Lower leg skin (tissue), 4 donors: ENCODE results near the gene PPP1R7. TPM values are rescaled to one million over a fixed set of nuclear protein-coding genes. Genes with fewer than 3 reads are reported as not detected.

Experiments
- DNase-seq, 2 donors: peaks; one replicate each; pipeline ENCODE4 v3.0.0-alpha.2; 2019; ENCODE audit warnings: low spot score in 2 of 2
- H3K4me3 ChIP-seq: fragments of 200-600 bp; sonication (generic); 2 replicates; pipeline ENCODE4 v1.5.1; 2017; ENCODE audit warnings: mild to moderate bottlenecking, low read depth; ENCODE audit not compliant: poor library complexity, severe bottlenecking
- POLR2A ChIP-seq, 2 donors: fragments of 450-650 bp; IDR thresholded peaks; one replicate each; pipeline ENCODE4 v1.6.1; 2016 to 2017; ENCODE audit warnings: antibody characterized with exemption in 2 of 2, mild to moderate bottlenecking in 1 of 2, moderate library complexity in 1 of 2
- WGBS, 2 donors: methylation state at CpG; one replicate each; pipeline ENCODE4 v1.1.5; 2018; 5-methylcytosine and 5-hydroxymethylcytosine counted together
- intact Hi-C: fragments of 100-400 bp; cut with DNase I; formaldehyde crosslinking; loops from one replicate; pipeline ENCODE4 v1.15.0; 2023; ENCODE audit warnings: low total_unique reads
- total RNA-seq, 4 donors: library from RNA; depleted of rRNA; stranded (reverse); fragments of >200 nt; gene quantifications; one replicate each; pipeline ENCODE4 v1.1.0, GENCODE V29; 2016
- TF ChIP-seq, protein P1 (sequence below), 3 donors: fragments of 450-650 bp; IDR thresholded peaks; one replicate each; pipeline ENCODE4 v1.5.1; 2016; ENCODE audit warnings: antibody characterized with exemption in 3 of 3, mild to moderate bottlenecking in 3 of 3, moderate library complexity in 2 of 3

PPP1R7 gene
- total RNA-seq, 4 donors from 2014 or later, result 36.8 to 68.7 (median 56.4) TPM

DNA sequence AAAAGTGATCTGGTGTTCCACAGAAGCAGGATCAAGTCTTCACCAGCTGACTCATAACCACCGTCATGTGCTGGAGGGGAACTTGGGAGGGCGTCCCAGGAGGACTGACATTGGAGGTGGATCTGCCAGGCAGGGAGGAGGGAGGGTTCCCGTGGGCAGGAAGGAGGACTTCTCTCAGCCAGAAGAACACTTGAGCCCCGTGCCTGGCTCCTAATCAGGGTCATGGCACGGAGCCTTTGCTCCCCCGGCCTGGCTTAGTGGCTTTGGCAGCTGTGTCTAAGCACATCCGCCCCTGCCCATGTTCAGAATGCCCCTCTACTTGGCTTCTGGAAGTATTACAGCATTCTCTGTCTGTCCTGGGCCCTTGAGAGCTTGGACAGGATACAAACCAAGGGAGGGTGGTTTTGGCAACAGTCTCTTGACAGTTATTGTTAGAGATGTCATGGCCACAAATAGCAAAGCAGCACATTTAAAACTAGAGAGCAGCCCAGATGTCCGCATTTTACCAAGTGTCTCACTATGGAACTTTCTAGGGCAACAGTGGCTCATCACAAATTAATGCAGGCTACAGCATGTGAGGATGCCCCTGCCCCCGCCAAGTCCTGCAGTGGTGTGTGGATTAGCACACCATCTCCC is 11.5 kb downstream of the PPP1R7 start:
- DNase-seq, result peak; percentile 73 to 92
- intact Hi-C loops, result no loop called here
- H3K4me3 ChIP-seq, result no peak overlapping the region
- TF ChIP-seq, protein P1, sequence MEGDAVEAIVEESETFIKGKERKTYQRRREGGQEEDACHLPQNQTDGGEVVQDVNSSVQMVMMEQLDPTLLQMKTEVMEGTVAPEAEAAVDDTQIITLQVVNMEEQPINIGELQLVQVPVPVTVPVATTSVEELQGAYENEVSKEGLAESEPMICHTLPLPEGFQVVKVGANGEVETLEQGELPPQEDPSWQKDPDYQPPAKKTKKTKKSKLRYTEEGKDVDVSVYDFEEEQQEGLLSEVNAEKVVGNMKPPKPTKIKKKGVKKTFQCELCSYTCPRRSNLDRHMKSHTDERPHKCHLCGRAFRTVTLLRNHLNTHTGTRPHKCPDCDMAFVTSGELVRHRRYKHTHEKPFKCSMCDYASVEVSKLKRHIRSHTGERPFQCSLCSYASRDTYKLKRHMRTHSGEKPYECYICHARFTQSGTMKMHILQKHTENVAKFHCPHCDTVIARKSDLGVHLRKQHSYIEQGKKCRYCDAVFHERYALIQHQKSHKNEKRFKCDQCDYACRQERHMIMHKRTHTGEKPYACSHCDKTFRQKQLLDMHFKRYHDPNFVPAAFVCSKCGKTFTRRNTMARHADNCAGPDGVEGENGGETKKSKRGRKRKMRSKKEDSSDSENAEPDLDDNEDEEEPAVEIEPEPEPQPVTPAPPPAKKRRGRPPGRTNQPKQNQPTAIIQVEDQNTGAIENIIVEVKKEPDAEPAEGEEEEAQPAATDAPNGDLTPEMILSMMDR (IDR thresholded peaks at IDR 0.05), result no peak
- no peak for TF ChIP-seq POLR2A (IDR thresholded peaks at IDR 0.05)
- 42 to 51% methylated on average over 9 of the region's 9 CpGs for WGBS, 2 donors

DNA sequence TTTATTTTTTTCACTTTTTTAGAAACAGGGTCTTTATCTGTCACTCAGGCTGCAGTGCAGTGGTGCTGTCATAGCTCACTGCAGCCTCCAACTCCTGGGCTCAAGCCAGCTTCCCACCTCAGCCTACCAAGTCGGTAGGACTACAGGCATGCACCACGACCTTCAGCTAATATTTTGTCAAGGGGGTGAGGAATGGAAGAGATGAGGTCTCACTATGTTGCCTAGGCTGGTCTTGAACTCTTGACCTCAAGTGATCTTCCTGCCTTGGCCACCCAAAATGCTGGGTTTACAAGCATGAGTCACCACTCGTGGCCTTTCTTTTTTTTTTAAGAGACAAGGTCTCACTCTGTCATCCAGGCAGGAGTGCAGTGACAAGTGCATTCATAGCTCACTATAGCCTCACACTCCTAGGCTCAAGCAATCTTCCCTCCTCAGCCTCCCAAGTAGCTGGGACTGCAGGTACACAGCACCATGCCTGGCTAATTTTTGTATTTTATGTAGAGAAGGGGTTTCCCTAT is 13.4 kb downstream of the PPP1R7 start:
- H3K4me3 ChIP-seq, result no peak overlapping the region
- TF ChIP-seq, protein P1 (IDR thresholded peaks at IDR 0.05), result no peak
- no peak for TF ChIP-seq POLR2A (IDR thresholded peaks at IDR 0.05)
- intact Hi-C loops, result no loop called here
- DNase-seq, result no peak
- 77 to 82% methylated on average over 3 of the region's 3 CpGs for WGBS, 2 donors

DNA sequence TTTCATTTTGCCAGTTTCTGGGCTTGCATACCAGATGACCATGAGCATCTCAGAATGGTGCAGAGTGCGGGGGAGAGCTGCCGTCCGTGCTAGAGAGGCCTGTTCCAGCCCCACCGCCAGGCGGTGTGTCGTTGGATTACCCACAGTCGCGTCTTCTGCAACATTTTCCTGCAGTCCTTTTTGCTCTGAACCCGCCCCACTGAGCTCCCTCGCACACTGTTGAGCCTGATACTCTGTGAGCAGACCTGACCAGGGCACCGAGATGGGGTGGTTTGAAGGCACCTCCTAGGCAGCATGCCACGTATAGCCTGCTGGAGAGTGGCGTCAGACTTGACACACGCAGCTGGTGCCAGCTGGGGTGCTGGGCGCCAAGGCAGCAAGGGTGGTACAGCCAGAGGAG is 18.1 kb downstream of the PPP1R7 start:
- H3K4me3 ChIP-seq, result no peak overlapping the region
- 95% methylated on average over 15 of the region's 15 CpGs for WGBS, 2 donors
- TF ChIP-seq, protein P1 (IDR thresholded peaks at IDR 0.05), result no peak
- no peak for TF ChIP-seq POLR2A (IDR thresholded peaks at IDR 0.05)
- intact Hi-C loops, result no loop called here
- DNase-seq, result no peak

DNA sequence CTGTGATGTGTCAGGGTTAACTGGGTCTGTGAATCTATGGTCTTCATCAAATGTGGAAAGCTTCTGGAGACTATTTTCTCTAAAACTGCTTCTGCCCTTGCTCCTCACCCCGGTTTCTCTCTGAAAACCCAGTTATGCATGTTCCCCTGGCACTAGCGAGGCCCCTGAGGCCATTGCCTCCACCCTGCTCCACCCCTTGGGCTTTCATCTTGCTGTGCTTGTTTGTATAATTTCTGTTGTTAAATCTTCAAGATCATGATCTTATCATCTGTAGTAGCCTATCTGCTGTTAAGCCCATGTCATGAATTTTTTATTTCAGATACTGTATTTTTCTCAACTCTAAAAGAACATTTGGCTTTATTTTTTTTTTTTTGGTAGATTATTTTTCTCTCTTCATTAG is 23.3 kb downstream of the PPP1R7 start:
- 46 to 62% methylated on average over 2 of the region's 2 CpGs for WGBS, 2 donors
- intact Hi-C loops, result no loop called here
- no peak for TF ChIP-seq POLR2A (IDR thresholded peaks at IDR 0.05)
- TF ChIP-seq, protein P1 (IDR thresholded peaks at IDR 0.05), result no peak
- no peak for DNase-seq
- H3K4me3 ChIP-seq, result no peak overlapping the region

DNA sequence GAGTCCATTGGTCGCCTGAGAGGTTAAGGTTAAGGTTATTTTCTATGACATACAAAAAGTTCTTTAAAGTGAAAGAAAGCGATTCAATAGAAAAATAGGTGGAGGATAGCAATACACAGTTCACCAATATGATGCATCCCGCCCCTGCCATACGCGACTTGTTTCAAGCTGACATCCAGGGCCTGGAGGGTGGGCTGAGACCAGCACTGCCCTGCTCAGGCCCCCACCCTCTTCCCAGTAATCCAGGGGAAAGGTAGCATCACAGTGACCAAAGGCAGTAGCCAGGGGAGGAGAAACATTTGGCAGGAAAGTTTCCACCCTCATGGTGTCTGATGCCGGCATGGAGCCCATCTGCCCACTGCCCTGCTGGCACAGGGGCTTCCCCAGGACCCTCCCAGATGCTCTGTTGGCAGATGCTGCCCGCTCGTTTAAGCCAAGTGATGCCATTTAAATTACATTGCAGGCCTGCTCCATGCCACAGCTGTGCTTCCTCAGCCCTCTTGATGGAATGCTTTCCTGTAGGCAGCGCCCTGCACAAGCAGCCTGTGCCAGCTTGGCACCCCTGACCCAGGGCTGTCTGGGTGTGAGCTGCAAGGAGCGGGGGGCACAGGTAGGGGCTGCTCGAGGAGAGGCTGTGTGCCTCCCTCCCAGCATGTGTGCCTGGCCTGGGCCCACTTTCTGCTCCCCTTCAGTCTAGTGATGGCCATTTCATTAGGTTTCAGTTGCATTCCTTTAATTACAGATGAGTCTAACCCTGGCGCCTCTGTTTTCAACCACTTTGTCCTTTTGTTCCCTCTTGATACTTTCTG is 27.5 kb downstream of the PPP1R7 start:
- intact Hi-C loops, result no loop called here
- H3K4me3 ChIP-seq, result no peak overlapping the region
- TF ChIP-seq, protein P1 (IDR thresholded peaks at IDR 0.05), result no peak
- no peak for TF ChIP-seq POLR2A (IDR thresholded peaks at IDR 0.05)
- DNase-seq, result no peak
- WGBS, 2 donors, result 94 to 99% methylated on average over 12 of the region's 12 CpGs
